T-helper 1 cell treated with Interleukin-12 subunit alpha and Interleukin-12 subunit beta and Interleukin-4 antibody, amounts not matched to agents 30 μg/mL and 1 μg/mL, for 36 hours (primary cell): ENCODE data around the gene AFAP1.
"Not testable (repeated sequence)": the region's sequence is repeated elsewhere in the genome, so short reads cannot be mapped to it uniquely, and the experiment has no call there.

Source experiments
- H3K27ac Mint-ChIP-seq: one replicate; pipeline ENCODE4 v1.8.0; 2021; ENCODE audit warnings: mild to moderate bottlenecking, mixed read lengths
- H3K27me3 Mint-ChIP-seq: one replicate; pipeline ENCODE4 v1.8.0; 2021; ENCODE audit warnings: low read depth, mixed read lengths
- H3K36me3 Mint-ChIP-seq: one replicate; pipeline ENCODE4 v1.8.0; 2021; ENCODE audit warnings: low read depth, mixed read lengths
- H3K4me1 Mint-ChIP-seq: one replicate; pipeline ENCODE4 v1.8.0; 2021; ENCODE audit warnings: low read depth, mixed read lengths
- H3K4me3 Mint-ChIP-seq: one replicate; pipeline ENCODE4 v1.8.0; 2021; ENCODE audit warnings: mild to moderate bottlenecking, moderate library complexity, mixed read lengths
- H3K9me3 Mint-ChIP-seq: one replicate; pipeline ENCODE4 v1.8.0; 2021; ENCODE audit warnings: mixed read lengths

AFAP1 gene

DNA sequence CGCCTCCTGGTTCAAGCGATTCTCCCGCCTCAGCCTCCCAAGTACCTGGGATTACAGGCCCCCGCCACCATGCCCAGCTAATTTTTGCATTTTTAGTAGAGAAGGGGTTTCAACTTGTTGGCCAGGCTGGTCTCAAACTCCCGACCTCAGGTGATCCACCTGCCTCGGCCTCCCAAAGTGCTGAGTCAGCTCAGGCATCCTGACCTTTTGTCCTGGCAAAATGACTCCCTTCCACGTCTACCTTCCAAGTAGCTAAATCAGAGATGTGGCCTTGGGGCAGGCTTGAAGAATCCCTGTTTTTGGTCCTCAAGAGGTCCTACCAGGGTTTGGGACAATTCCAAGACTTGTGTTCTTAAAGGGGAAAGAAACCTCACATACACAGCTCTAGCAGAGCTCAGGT is 12.8 kb downstream of the AFAP1 start:
- Mint-ChIP-seq H3K9me3 (no peaks in the 10 kb centered on the region), H3K27me3 (no peaks in the 10 kb centered on the region), H3K4me1 (no peaks in the 10 kb centered on the region), H3K36me3 (no peaks in the 10 kb centered on the region), H3K27ac (no peak overlapping the region), H3K4me3 (no peak overlapping the region)

DNA sequence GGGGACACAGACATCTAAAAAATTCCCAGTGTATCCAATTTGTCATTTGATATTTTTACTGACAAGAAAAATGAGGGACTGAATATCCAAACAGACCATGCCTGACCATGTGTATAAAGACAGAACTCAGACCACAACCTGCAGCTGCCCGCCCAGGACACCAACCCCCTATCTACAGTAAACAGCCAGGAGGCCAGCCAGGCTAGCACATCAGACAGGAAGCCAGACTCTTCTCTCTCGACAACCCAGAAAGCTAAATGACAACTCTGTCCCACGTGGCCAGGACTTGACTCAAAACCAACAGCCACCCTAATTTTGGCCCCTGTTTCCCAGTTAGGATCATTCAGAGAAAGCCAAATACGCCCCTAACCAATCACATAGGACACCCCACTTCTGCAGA is 15.1 kb downstream of the AFAP1 start:
- Mint-ChIP-seq H3K27ac (no peak overlapping the region), H3K4me1 (no peaks in the 10 kb centered on the region), H3K36me3 (no peaks in the 10 kb centered on the region)

DNA sequence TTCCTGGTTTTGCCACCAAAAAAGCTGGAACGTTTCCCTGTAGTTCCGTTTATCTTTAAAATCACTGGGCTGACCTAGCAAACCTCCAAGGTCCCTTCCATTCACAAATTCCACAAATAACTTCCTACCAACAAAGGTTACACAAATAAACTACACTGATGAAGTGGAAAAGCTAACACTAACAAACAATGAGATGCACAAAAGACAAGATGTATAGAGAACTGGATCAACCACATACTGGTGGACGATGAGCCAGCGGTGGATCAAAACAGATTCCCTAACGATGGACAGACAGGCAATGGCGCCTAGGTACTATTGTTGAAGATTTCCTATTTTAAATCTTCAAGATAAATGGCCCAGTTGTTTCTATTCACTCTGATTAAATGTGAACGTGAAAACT is 15.5 kb downstream of the AFAP1 start:
- no peaks in the 10 kb centered on the region for H3K9me3 Mint-ChIP-seq
- H3K4me1 Mint-ChIP-seq: no peaks in the 10 kb centered on the region
- no peak overlapping the region for H3K4me3 Mint-ChIP-seq
- no peaks in the 10 kb centered on the region for H3K27me3 Mint-ChIP-seq
- no peaks in the 10 kb centered on the region for H3K36me3 Mint-ChIP-seq
- no peak overlapping the region for H3K27ac Mint-ChIP-seq

More for the DNA sequence above, 15.1 kb downstream of the AFAP1 start:
- Mint-ChIP-seq H3K9me3 (no peaks in the 10 kb centered on the region), H3K27me3 (no peaks in the 10 kb centered on the region), H3K4me3 (no peak overlapping the region)

DNA sequence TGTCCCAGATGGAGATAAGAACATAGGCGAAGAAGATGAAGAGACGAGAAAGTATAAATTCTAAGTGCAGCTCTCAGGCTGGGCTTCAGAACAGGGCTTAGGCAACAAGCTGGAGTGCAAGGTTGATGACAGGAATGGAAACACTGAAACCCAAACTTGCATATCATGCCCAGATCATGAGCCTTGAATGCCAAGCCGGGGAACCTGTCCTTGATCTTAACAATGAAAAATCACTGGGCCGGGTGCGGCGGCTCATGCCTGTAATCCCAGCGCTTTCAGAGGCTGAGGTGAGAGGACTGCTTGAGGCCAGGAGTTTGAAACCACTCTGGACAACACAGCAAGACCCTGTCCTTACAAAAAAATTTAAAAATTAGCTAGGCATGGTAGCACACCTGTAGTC is 17.2 kb downstream of the AFAP1 start:
- Mint-ChIP-seq H3K4me3 (no peak overlapping the region), H3K27ac (no peak overlapping the region), H3K36me3 (no peaks in the 10 kb centered on the region)

DNA sequence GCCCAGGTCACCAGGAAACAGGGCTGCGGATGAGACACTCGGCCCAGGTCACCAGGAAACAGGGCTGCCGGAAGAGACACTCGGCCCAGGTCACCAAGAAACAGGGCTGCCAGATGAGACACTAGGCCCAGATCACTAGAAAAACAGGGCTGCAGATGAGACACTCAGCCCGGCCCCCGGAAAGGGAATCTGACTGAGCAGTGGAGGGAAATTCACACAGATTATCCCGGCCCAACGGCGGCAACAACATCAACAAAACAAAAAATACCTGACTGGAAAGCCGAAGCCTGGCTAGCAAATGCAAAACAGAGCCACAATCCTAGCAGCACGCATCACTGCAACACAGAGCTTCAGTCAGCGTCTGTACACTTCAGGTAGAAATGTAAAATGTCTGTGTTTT is 20.7 kb downstream of the AFAP1 start:
- Mint-ChIP-seq H3K36me3 (no peaks in the 10 kb centered on the region), H3K4me1 (peaks cover 7% of the 10 kb centered on the region), H3K27ac (no peak overlapping the region), H3K9me3 (no peaks in the 10 kb centered on the region), H3K4me3 (no peak overlapping the region), H3K27me3 (no peaks in the 10 kb centered on the region)

More for the DNA sequence above, 17.2 kb downstream of the AFAP1 start:
- H3K27me3 Mint-ChIP-seq: no peaks in the 10 kb centered on the region
- H3K9me3 Mint-ChIP-seq: no peaks in the 10 kb centered on the region
- no peaks in the 10 kb centered on the region for H3K4me1 Mint-ChIP-seq

DNA sequence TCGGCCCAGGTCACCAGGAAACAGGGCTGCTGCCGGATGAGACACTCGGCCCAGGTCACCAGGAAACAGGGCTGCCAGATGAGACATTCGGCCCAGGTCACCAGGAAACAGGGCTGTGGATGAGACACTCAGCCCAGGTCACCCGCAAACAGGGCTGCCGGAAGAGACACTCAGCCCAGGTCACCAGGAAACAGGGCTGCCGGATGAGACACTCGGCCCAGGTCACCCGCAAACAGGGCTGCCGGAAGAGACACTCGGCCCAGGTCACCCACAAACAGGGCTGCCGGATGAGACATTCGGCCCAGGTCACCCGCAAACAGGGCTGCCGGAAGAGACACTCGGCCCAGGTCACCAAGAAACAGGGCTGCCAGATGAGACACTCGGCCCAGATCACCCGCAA is 21.5 kb downstream of the AFAP1 start:
- not testable (repeated sequence) for H3K9me3 Mint-ChIP-seq, H3K36me3 Mint-ChIP-seq, H3K27me3 Mint-ChIP-seq, H3K27ac Mint-ChIP-seq, H3K4me3 Mint-ChIP-seq, H3K4me1 Mint-ChIP-seq

DNA sequence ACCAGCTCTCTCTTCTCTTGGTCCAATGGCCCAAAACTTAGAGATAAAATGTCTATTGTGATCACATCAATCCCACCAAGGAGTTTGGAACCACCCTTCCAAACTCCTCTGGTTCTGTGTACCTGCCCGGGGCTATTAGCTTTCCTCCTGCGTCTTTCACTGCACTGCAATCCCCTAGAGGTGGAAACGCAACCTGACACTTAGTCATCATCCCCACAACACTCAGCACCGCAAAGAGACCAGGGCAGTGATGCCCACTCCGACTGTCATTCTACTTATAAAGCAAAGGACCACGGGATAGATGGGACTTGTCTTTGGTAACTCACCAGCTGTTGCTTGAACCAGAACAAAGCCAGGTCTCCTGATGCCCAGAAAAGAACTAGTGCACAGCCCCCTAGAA is 22.0 kb downstream of the AFAP1 start:
- no peaks in the 10 kb centered on the region for H3K36me3 Mint-ChIP-seq
- peaks cover 7% of the 10 kb centered on the region for H3K4me1 Mint-ChIP-seq
- H3K9me3 Mint-ChIP-seq: no peaks in the 10 kb centered on the region
- peaks cover under 1% of the 10 kb centered on the region for H3K27me3 Mint-ChIP-seq
- H3K27ac Mint-ChIP-seq: no peak overlapping the region
- H3K4me3 Mint-ChIP-seq: no peak overlapping the region

DNA sequence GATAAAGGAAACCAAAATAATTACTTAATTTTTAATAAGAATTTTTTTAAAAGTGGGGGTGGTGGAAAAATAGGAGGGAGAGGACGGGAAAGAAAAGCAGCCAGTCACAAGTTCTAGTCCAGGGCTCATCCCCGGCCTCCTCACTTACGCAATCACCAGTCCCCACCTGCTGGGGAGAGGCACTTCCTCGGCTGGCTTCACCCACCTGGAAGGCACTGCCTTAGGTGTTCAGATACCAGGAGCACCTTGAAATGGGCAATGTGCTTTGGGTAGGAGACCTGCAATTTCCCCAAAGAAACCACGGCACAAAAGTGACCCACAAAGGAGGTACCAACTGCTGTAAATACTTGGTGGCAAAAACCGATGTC is 23.8 kb downstream of the AFAP1 start:
- Mint-ChIP-seq H3K36me3 (no peaks in the 10 kb centered on the region), H3K27ac (no peak overlapping the region), H3K9me3 (no peaks in the 10 kb centered on the region), H3K27me3 (peaks cover 4% of the 10 kb centered on the region), H3K4me3 (no peak overlapping the region), H3K4me1 (peaks cover 7% of the 10 kb centered on the region)

DNA sequence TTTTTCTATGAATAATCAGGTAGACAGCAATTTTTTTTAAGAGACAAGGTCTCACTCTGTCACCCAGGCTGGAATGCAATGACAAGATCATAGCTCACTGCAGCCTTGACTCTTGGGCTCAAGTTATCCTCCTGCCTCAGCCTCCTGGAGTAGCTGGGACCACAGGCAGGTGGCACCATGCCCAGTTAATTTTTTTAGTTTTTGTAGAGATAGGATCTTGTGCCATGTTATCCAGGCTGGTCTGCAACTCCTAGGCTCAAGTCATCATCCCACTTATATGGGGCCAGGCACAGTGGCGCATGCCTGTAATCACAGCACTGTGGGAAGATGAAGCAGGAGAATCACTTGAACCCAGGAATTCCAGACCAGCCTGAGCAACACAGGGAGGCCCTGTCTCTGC is 26.8 kb downstream of the AFAP1 start:
- H3K4me3 Mint-ChIP-seq: no peak overlapping the region
- peaks cover 10% of the 10 kb centered on the region for H3K4me1 Mint-ChIP-seq
- no peak overlapping the region for H3K27ac Mint-ChIP-seq

DNA sequence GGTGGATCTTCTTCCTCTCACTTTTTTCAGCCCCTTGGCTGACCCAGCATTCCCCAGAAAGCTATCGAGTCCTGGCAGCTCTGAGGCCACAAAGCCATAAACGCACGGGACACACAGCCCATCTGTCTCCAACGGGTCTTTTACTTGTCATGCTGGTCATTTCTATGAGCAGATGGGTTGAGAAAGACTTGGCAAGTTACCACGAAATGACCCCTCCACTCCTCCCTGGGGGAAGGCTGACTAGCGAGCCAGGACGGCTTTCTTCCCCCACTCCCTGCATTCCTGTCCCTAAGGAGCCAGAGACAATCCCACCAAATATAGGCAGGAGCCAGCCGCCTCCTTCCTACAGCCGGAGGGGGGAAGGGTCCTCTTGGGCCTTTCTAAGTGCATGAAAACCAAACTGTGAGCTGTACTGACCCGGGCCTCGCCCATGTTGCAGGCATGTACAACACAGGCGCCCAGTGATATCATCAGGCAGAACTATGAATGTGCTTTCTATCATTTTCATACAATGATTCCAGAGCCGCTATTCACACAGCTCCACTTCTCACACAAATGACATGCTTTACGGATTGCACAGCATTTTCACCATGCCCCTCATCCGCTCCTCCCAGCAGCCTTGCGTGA is 28.6 kb downstream of the AFAP1 start:
- no peaks in the 10 kb centered on the region for H3K36me3 Mint-ChIP-seq
- H3K4me1 Mint-ChIP-seq: peaks cover 12% of the 10 kb centered on the region
- H3K9me3 Mint-ChIP-seq: no peaks in the 10 kb centered on the region
- H3K4me3 Mint-ChIP-seq: no peak overlapping the region
- no peak overlapping the region for H3K27ac Mint-ChIP-seq
- peaks cover 4% of the 10 kb centered on the region for H3K27me3 Mint-ChIP-seq

More for the DNA sequence above, 26.8 kb downstream of the AFAP1 start:
- Mint-ChIP-seq H3K36me3 (no peaks in the 10 kb centered on the region), H3K27me3 (peaks cover 4% of the 10 kb centered on the region), H3K9me3 (no peaks in the 10 kb centered on the region)

DNA sequence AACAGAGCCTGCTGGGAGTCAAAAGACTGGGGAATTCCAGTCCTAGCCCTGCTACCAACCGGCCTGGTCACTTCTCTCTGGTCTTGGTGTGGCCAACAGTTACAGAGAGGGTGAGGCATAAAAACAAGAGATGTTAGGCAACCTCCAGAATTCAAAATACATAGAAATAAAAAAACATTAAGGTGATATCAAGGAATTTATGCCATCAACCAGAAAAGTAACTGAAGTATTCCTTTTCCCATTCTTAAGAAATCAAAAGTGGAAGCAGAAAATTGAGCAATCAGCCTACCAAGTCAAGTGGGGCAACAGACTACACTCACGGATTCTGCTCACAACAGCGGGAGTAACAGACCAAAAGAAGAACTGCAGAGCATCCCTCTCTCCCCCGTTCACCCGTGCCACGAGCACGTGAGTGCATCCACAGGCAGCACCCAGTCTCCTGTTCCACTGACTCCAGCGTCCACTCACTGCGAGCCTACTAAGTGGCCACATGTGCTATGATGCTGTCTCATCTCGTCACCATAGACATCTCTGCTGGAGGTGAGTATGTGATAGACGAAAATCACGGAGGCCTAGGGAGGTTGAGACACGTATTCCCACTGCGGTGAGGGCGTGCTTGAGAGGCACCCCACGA is 29.3 kb downstream of the AFAP1 start:
- no peaks in the 10 kb centered on the region for H3K9me3 Mint-ChIP-seq
- peaks cover 4% of the 10 kb centered on the region for H3K27me3 Mint-ChIP-seq
- H3K4me1 Mint-ChIP-seq: peaks cover 9% of the 10 kb centered on the region
- H3K4me3 Mint-ChIP-seq: no peak overlapping the region
- no peak overlapping the region for H3K27ac Mint-ChIP-seq
- H3K36me3 Mint-ChIP-seq: no peaks in the 10 kb centered on the region

DNA sequence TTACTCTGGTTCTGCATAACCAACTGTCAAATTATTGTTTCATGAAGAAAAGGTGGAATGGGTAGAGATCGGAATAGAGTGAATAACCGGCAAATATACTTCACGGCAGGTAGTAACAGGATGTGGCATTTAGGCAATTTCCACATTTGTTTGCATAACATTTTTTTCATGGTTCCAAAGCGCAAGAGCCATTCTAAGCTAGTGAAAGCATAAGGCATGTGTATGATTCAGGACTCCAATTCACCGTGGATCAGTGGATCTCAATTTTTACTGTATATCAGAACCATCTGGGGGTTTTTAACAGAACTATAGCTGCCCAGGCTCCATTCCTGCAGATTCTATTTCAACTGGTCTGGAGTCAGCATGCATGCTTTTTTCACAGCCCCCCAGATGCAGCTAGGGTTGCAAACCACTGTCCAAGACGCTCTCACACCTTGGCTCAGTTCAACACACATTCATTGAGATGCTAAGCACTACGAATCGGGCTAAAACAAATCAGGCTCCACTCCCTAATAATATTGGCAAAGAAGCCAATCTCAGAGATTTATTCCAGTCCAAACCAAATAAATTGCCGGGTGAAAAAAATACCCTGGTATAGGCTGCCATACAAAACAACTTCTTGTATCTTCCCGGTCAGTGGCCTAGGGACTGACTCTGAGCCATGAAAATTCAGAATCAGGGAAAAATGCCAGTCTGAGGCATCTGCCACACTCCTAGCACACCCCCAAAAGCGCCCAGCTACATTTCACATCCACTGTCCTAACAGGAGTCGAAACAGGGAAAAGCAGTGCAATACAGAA is 30.0 kb downstream of the AFAP1 start:
- Mint-ChIP-seq H3K27me3 (peaks cover 4% of the 10 kb centered on the region), H3K27ac (no peak overlapping the region), H3K36me3 (no peaks in the 10 kb centered on the region), H3K4me1 (peaks cover 5% of the 10 kb centered on the region), H3K9me3 (no peaks in the 10 kb centered on the region), H3K4me3 (no peak overlapping the region)

DNA sequence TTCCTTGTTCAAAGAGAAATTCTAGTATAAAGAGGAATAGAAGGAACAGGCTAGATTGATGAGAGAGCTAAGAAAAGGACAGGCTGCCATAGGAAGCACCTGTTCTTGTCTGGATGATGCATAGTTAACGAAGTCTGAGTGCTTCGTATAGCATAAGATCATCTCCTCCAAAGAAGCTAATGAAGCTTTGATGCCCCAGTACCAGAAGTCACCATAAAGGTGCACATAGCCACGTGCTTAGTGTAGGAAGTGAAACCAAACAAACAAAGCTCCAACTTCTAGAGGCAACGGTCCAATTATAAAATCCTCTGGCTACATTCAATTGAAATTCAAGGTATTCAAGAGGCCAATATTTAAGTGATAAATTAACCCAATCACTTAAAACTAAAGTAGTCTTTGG is 31.0 kb downstream of the AFAP1 start:
- H3K4me3 Mint-ChIP-seq: no peak overlapping the region
- peaks cover 5% of the 10 kb centered on the region for H3K4me1 Mint-ChIP-seq
- peaks cover 4% of the 10 kb centered on the region for H3K27me3 Mint-ChIP-seq
- no peaks in the 10 kb centered on the region for H3K36me3 Mint-ChIP-seq
- H3K9me3 Mint-ChIP-seq: no peaks in the 10 kb centered on the region
- H3K27ac Mint-ChIP-seq: no peak overlapping the region

DNA sequence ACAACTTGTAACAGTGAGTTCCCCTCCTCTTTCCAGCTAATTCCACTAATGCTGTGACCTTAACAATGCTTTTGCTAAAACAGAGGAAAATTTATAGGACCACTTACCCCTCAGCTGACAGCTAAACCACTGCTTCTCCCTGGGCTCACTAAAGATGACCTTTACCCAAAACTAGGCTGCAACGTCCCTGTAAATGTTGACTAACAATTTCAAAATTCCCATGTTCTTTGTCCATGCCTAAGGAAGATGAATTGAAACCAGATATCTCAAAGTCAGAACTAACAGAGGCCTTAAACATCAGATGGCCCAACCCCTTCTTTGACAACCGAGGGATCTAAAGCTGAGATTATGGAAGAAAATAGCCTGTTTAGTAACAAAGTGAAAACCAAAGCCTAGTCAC is 32.5 kb downstream of the AFAP1 start:
- H3K9me3 Mint-ChIP-seq: no peaks in the 10 kb centered on the region
- H3K4me1 Mint-ChIP-seq: peaks cover 10% of the 10 kb centered on the region
- H3K4me3 Mint-ChIP-seq: no peak overlapping the region
- H3K27ac Mint-ChIP-seq: no peak overlapping the region
- H3K36me3 Mint-ChIP-seq: no peaks in the 10 kb centered on the region
- no peaks in the 10 kb centered on the region for H3K27me3 Mint-ChIP-seq

DNA sequence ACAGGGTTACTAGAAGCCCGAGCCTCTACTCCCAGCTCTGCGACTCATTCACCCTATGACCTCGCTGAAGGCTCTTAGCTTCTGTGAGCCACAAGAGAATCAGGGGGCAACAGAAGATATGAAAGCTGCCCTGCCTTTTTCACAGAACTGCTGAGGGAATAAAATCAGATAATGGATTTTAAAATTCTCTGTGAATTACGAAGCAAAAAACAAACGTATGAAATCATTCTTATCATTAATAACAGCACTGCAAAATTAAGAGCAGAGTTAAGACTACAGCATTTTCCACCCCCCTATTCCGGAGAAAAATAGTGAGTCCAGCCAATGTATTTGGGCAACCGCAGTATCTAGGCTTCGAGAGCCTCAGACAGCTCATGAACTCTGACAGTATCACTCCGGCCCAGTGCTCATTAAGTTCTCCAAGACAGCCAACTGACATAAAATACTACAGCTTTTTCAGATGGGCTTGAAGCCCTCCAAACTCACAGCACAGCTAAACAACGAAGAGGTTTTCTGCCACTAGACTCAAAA is 33.4 kb downstream of the AFAP1 start:
- H3K27ac Mint-ChIP-seq: no peak overlapping the region
- H3K27me3 Mint-ChIP-seq: no peaks in the 10 kb centered on the region
- no peak overlapping the region for H3K4me3 Mint-ChIP-seq
- H3K4me1 Mint-ChIP-seq: peaks cover 10% of the 10 kb centered on the region
- no peaks in the 10 kb centered on the region for H3K9me3 Mint-ChIP-seq
- no peaks in the 10 kb centered on the region for H3K36me3 Mint-ChIP-seq
